ENCODE data around the gene FCER2.
A peak's percentile ranks its signal among the peaks of the same experiment; 100 is the strongest.

FCER2 gene

GRCh38 chr19:7699417-7700401 is 2.2 kb downstream of the FCER2 start:
- no peak for DNase-seq

GRCh38 chr19:7699003-7699402 is 2.9 kb downstream of the FCER2 start:
- DNase-seq, result no peak

GRCh38 chr19:7698583-7698982 is 3.3 kb downstream of the FCER2 start:
- DNase-seq, result no peak

- DNase-seq, result no peak
Measured at GRCh38 chr19:7697721-7698287, 4.1 kb downstream of the FCER2 start.

GRCh38 chr19:7694499-7694898 is 7.4 kb downstream of the FCER2 start:
- no peak for DNase-seq

- DNase-seq, result no peak
Measured at GRCh38 chr19:7692417-7693088, 9.4 kb downstream of the FCER2 start.

GRCh38 chr19:7691497-7691896 is 10.4 kb downstream of the FCER2 start:
- no peak for DNase-seq

- DNase-seq, result no peak
Measured at GRCh38 chr19:7690779-7691258, 11.1 kb downstream of the FCER2 start.

- no peak for DNase-seq
Measured at GRCh38 chr19:7689165-7689564, 12.8 kb downstream of the FCER2 start.

- no peak for DNase-seq
Measured at GRCh38 chr19:7687177-7687576, 14.8 kb downstream of the FCER2 start.

GRCh38 chr19:7685546-7686445 is 16.1 kb downstream of the FCER2 start:
- DNase-seq, result no peak

GRCh38 chr19:7682175-7682855 is 19.6 kb downstream of the FCER2 start:
- DNase-seq, result peak; percentile 17

GRCh38 chr19:7681340-7682174 is 20.4 kb downstream of the FCER2 start:
- DNase-seq, result peak; percentile 79

- DNase-seq, result peak; percentile 80
Measured at GRCh38 chr19:7680606-7681339, 21.2 kb downstream of the FCER2 start, which contains the start of gene TRAPPC5. Gene TRAPPC5 (plus strand): TSS chr19:7680833. CDS start chr19:7682254, 1,421 bp downstream.

GRCh38 chr19:7679771-7680605 is 21.9 kb downstream of the FCER2 start:
- DNase-seq, result no peak

GRCh38 chr19:7678971-7679751 is 22.8 kb downstream of the FCER2 start:
- DNase-seq, result no peak

GRCh38 chr19:7677669-7678311 is 24.1 kb downstream of the FCER2 start:
- no peak for DNase-seq

All from fibroblast of skin of abdomen (primary cell).